H9 (cell line): ENCODE data around the gene THRAP3. TPM values are rescaled to one million over a fixed set of nuclear protein-coding genes. Genes with fewer than 3 reads are reported as not detected.

Experiments used
- DNase-seq: peaks from one replicate; pipeline ENCODE4 v3.0.0-alpha.2; 2017
- H2AFZ ChIP-seq: one replicate; pipeline ENCODE4 v1.6.1; 2013; ENCODE audit warnings: mild to moderate bottlenecking, low read length, control low read depth, moderate library complexity
- H2AK5ac ChIP-seq: 2 replicates; pipeline ENCODE4 v1.6.1; 2013; ENCODE audit warnings: low read length, control low read depth, mixed read lengths; ENCODE audit not compliant: insufficient read length
- H2BK120ac ChIP-seq: one replicate; pipeline ENCODE4 v1.6.1; 2013; ENCODE audit warnings: low read depth, mild to moderate bottlenecking, low read length, control low read depth, inconsistent platforms; ENCODE audit not compliant: poor library complexity, severe bottlenecking
- H2BK12ac ChIP-seq: 2 replicates; pipeline ENCODE4 v1.6.1; 2013; ENCODE audit warnings: low read length, control low read depth, mixed read lengths, low read depth; ENCODE audit not compliant: insufficient read length
- H2BK15ac ChIP-seq: 2 replicates; pipeline ENCODE4 v1.6.1; 2013; ENCODE audit warnings: low read depth, low read length, control low read depth
- H2BK20ac ChIP-seq: one replicate; pipeline ENCODE4 v1.6.1; 2013; ENCODE audit warnings: low read depth, mild to moderate bottlenecking, low read length, control low read depth, inconsistent platforms; ENCODE audit not compliant: poor library complexity, severe bottlenecking
- H2BK5ac ChIP-seq: 2 replicates; pipeline ENCODE4 v1.6.1; 2013; ENCODE audit warnings: low read length, control low read depth, mixed read lengths; ENCODE audit not compliant: insufficient read length
- H3K14ac ChIP-seq: 2 replicates; pipeline ENCODE4 v1.6.1; 2013; ENCODE audit warnings: low read length, control low read depth; ENCODE audit not compliant: insufficient read depth
- H3K18ac ChIP-seq: 2 replicates; pipeline ENCODE4 v1.6.1; 2013; ENCODE audit warnings: low read depth, mild to moderate bottlenecking, mixed read lengths, low read length, control low read depth; ENCODE audit not compliant: insufficient read length
- H3K23ac ChIP-seq: 2 replicates; pipeline ENCODE4 v1.6.1; 2013; ENCODE audit warnings: low read length, control low read depth, mixed read lengths, low read depth; ENCODE audit not compliant: insufficient read length
- H3K23me2 ChIP-seq: 2 replicates; pipeline ENCODE4 v1.6.1; 2013; ENCODE audit warnings: low read depth, mild to moderate bottlenecking, mixed read lengths, low read length, control low read depth; ENCODE audit not compliant: insufficient read length, poor library complexity, severe bottlenecking
- H3K27ac ChIP-seq: 2 replicates; pipeline ENCODE4 v1.5.1; 2013; ENCODE audit warnings: low read length, control low read depth, mixed read lengths, low read depth; ENCODE audit not compliant: insufficient read length
- H3K27me3 ChIP-seq: 2 replicates; pipeline ENCODE4 v1.6.1; 2013; ENCODE audit warnings: low read length, control low read depth, inconsistent platforms; ENCODE audit not compliant: insufficient read depth
- H3K4ac ChIP-seq: 2 replicates; pipeline ENCODE4 v1.6.1; 2013; ENCODE audit warnings: low read depth, mild to moderate bottlenecking, control low read depth, inconsistent platforms, low read length, moderate library complexity
- H3K4me1 ChIP-seq: 2 replicates; pipeline ENCODE4 v1.6.1; 2013; ENCODE audit warnings: low read length, control low read depth, inconsistent platforms; ENCODE audit not compliant: insufficient read depth
- H3K4me2 ChIP-seq: 2 replicates; pipeline ENCODE4 v1.6.1; 2013; ENCODE audit warnings: low read length, control low read depth, mixed read lengths; ENCODE audit not compliant: insufficient read length, insufficient read depth
- H3K56ac ChIP-seq: 2 replicates; pipeline ENCODE4 v1.6.1; 2013; ENCODE audit warnings: low read depth, mild to moderate bottlenecking, mixed read lengths, low read length, control low read depth; ENCODE audit not compliant: insufficient read length
- H3K79me1 ChIP-seq: 2 replicates; pipeline ENCODE4 v1.6.1; 2013; ENCODE audit warnings: low read depth, mild to moderate bottlenecking, moderate library complexity, low read length, control low read depth, inconsistent platforms; ENCODE audit not compliant: insufficient read depth, poor library complexity, severe bottlenecking
- H3K79me2 ChIP-seq: 2 replicates; pipeline ENCODE4 v1.6.1; 2013; ENCODE audit warnings: low read length, control low read depth, inconsistent platforms; ENCODE audit not compliant: insufficient read depth
- H3K9ac ChIP-seq: 2 replicates; pipeline ENCODE4 v1.6.1; 2013; ENCODE audit warnings: low read length, control low read depth, mixed read lengths; ENCODE audit not compliant: insufficient read length; ENCODE audit errors: extremely low read depth
- H3K9me3 ChIP-seq: one replicate; pipeline ENCODE4 v1.6.1; 2013; ENCODE audit warnings: low read depth, low read length, inconsistent platforms; ENCODE audit not compliant: control insufficient read depth
- H3T11ph ChIP-seq: one replicate; pipeline ENCODE4 v1.6.1; 2013; ENCODE audit warnings: mild to moderate bottlenecking, low read length, control low read depth, inconsistent platforms
- H4K20me1 ChIP-seq: one replicate; pipeline ENCODE4 v1.6.1; 2013; ENCODE audit not compliant: control insufficient read depth, insufficient read length, insufficient read depth
- H4K5ac ChIP-seq: 2 replicates; pipeline ENCODE4 v1.6.1; 2013; ENCODE audit warnings: low read depth, mild to moderate bottlenecking, mixed read lengths, low read length, control low read depth; ENCODE audit not compliant: insufficient read length
- H4K8ac ChIP-seq: replicated peaks from 2 replicates; pipeline ENCODE4 v1.6.1; 2013; ENCODE audit warnings: low read length, control low read depth, mixed read lengths, low read depth; ENCODE audit not compliant: insufficient read length
- H4K91ac ChIP-seq: 2 replicates; pipeline ENCODE4 v1.6.1; 2013; ENCODE audit warnings: low read depth, mild to moderate bottlenecking, moderate library complexity, mixed read lengths, low read length, control low read depth; ENCODE audit not compliant: insufficient read length
- H3K27ac Mint-ChIP-seq, 3 experiments: 2 replicates in 2 of 3; 3 replicates in 1 of 3; pipeline ENCODE4 v1.8.0; 2020 to 2021; ENCODE audit warnings: mixed read lengths in 3 of 3, mild to moderate bottlenecking in 1 of 3, moderate library complexity in 1 of 3
- H3K27me3 Mint-ChIP-seq: 2 replicates; pipeline ENCODE4 v1.8.0; 2021; ENCODE audit warnings: low read depth, mild to moderate bottlenecking, moderate library complexity, mixed read lengths
- H3K36me3 Mint-ChIP-seq, 3 experiments: 2 replicates in 2 of 3; 3 replicates in 1 of 3; pipeline ENCODE4 v1.8.0; 2020 to 2021; ENCODE audit warnings: low read depth in 3 of 3, mixed read lengths in 3 of 3; ENCODE audit not compliant: insufficient read depth in 1 of 3
- H3K4me1 Mint-ChIP-seq, 2 experiments: 2 replicates each; pipeline ENCODE4 v1.8.0; 2020; ENCODE audit warnings: mixed read lengths in 2 of 2
- H3K4me3 Mint-ChIP-seq, 2 experiments: 2 replicates in 1 of 2; 3 replicates in 1 of 2; pipeline ENCODE4 v1.8.0; 2020 to 2021; ENCODE audit warnings: mild to moderate bottlenecking in 2 of 2, mixed read lengths in 2 of 2, moderate library complexity in 1 of 2
- H3K9me3 Mint-ChIP-seq, 2 experiments: 2 replicates in 1 of 2; 3 replicates in 1 of 2; pipeline ENCODE4 v1.8.0; 2020; ENCODE audit warnings: mild to moderate bottlenecking in 2 of 2, mixed read lengths in 2 of 2, moderate library complexity in 1 of 2
- WGBS: extraction: QIAGEN DNeasy Blood & Tissue Kit; methylation state at CpG from one replicate; pipeline ENCODE4 v1.1.7; 2013; ENCODE audit warnings: missing lambda C conversion rate, low lambda C conversion rate, mixed read lengths; ENCODE audit not compliant: insufficient read length; ENCODE audit errors: extremely low coverage; 5-methylcytosine and 5-hydroxymethylcytosine counted together
- total RNA-seq: library from RNA; stranded (reverse); gene quantifications from 2 replicates; pipeline ENCODE4 v1.2.1, GENCODE V29; 2021
- TF ChIP-seq, protein P1 (sequence below): fragments of 200-600 bp; sonication (generic); conservative IDR thresholded peaks from 3 replicates; pipeline ENCODE4 v1.8.0; 2021; ENCODE audit warnings: antibody characterized with exemption, mild to moderate bottlenecking

The THRAP3 gene
- total RNA-seq, 1 experiment from 2014 or later: 186 TPM

DNA sequence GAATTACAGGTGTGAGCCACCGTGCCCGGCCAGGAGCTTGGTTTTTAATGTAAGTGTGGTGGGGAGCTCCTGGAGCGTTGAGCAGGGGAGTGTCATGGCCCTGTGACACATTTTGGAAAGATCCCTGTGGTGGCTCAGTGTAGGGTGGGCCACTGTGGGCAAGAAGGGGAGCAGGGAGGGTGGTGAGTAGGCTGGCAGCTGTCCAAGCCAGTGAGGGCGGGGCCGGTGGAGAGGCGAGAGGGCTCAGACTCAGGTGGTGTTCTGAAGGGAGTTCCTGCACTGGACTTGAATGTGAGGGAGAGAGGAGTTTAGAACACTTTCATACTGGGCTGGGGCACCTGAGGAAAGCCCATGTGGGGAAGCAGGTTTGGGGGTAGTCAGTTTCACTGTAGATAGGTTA, 102.3 kb downstream of the THRAP3 start:
- H3K23ac ChIP-seq: no peak overlapping the region
- Mint-ChIP-seq H3K36me3 (peaks cover 0 to 2% (median 0%) of the 10 kb centered on the region in 3 experiments; a peak in 2 of 7 replicates), H3K4me1 (peaks cover 19 to 20% of the 10 kb centered on the region in 2 experiments), H3K27ac (no peak overlapping the region), H3K4me3 (no peak overlapping the region), H3K27me3 (peaks cover 39% of the 10 kb centered on the region), H3K9me3 (no peaks in the 10 kb centered on the region; a peak in 1 of 5 replicates)
- H4K91ac ChIP-seq: no peak overlapping the region
- H3K23me2 ChIP-seq: peaks cover 23% of the 10 kb centered on the region
- no peak overlapping the region for H2BK120ac ChIP-seq
- no peak overlapping the region for H3K56ac ChIP-seq
- no peak overlapping the region for H2AK5ac ChIP-seq
- H3K4me2 ChIP-seq: no peak overlapping the region
- H3K4ac ChIP-seq: no peak overlapping the region
- no peak overlapping the region for H4K5ac ChIP-seq
- no peak for DNase-seq
- no peak overlapping the region for H2BK15ac ChIP-seq
- H2BK20ac ChIP-seq: no peak overlapping the region
- H3K79me2 ChIP-seq: no peaks in the 10 kb centered on the region
- H2BK5ac ChIP-seq: no peak overlapping the region
- TF ChIP-seq, protein P1, sequence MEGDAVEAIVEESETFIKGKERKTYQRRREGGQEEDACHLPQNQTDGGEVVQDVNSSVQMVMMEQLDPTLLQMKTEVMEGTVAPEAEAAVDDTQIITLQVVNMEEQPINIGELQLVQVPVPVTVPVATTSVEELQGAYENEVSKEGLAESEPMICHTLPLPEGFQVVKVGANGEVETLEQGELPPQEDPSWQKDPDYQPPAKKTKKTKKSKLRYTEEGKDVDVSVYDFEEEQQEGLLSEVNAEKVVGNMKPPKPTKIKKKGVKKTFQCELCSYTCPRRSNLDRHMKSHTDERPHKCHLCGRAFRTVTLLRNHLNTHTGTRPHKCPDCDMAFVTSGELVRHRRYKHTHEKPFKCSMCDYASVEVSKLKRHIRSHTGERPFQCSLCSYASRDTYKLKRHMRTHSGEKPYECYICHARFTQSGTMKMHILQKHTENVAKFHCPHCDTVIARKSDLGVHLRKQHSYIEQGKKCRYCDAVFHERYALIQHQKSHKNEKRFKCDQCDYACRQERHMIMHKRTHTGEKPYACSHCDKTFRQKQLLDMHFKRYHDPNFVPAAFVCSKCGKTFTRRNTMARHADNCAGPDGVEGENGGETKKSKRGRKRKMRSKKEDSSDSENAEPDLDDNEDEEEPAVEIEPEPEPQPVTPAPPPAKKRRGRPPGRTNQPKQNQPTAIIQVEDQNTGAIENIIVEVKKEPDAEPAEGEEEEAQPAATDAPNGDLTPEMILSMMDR: no peak
- no peak overlapping the region for H2BK12ac ChIP-seq
- H3K18ac ChIP-seq: no peak overlapping the region
- H3T11ph ChIP-seq: no peak overlapping the region
- H3K27me3 ChIP-seq: no peaks in the 10 kb centered on the region
- H2AFZ ChIP-seq: no peak overlapping the region
- no peak overlapping the region for H3K27ac ChIP-seq
- H3K14ac ChIP-seq: no peak overlapping the region
- no peaks in the 10 kb centered on the region for H3K9me3 ChIP-seq
- WGBS: no CpG with 5 or more reads among the region's 6 CpGs
- no peak overlapping the region for H4K8ac ChIP-seq
- no peaks in the 10 kb centered on the region for H3K4me1 ChIP-seq
- peaks cover 5% of the 10 kb centered on the region for H4K20me1 ChIP-seq
- H3K9ac ChIP-seq: no peak overlapping the region
- no peaks in the 10 kb centered on the region for H3K79me1 ChIP-seq
